Measurements from ENCODE around the gene GAB3. TPM values are rescaled to one million over a fixed set of nuclear protein-coding genes. Genes with fewer than 3 reads are reported as not detected.
"Not testable (repeated sequence)": the region's sequence is repeated elsewhere in the genome, so short reads cannot be mapped to it uniquely, and the experiment has no call there.

Gene GAB3
- total RNA-seq, 4 donors from 2014 or later = 0.92 to 2.2 (median 1.1) TPM

GRCh38 chrX:154633661-154634060 is 117.2 kb downstream of the GAB3 start:
- ATAC-seq; intact Hi-C loops (cut with DNase I; ENCODE audit: low total_unique reads); in situ Hi-C loops (cut with MboI; ENCODE audit: low sequenced_read_pairs in 4 of 4); H3K4me1 ChIP-seq; DNase-seq; H3K9me3 ChIP-seq; H3K36me3 ChIP-seq; H3K4me3 ChIP-seq; H3K27me3 ChIP-seq; H3K27ac ChIP-seq: not testable (repeated sequence)

GRCh38 chrX:154630949-154631348 is 119.9 kb downstream of the GAB3 start:
- H3K4me1 ChIP-seq; H3K36me3 ChIP-seq; H3K4me3 ChIP-seq; H3K27ac ChIP-seq; intact Hi-C loops (cut with DNase I; ENCODE audit: low total_unique reads); H3K27me3 ChIP-seq; in situ Hi-C loops (cut with MboI; ENCODE audit: low sequenced_read_pairs in 4 of 4); H3K9me3 ChIP-seq; ATAC-seq; DNase-seq: not testable (repeated sequence)

DNA sequence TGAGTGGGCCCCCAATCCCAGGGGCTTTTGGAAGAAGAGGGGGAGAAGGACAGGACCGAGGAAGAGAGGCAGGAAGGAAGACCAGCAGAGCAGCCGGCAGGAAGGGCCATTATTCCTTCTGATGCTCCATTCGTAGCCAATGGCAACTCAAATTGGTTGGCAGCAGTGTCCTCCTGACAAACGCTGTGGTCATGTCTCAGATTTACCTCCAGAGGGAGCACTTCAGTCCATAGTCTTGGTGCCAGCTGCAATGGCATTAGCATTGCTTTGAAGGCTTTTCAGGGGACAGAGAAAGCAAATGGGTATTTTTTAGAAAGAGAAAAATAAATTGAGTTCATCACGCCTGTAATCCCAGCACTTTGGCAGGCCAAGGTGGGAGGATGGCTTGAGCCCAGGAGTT is 121.9 kb downstream of the GAB3 start:
- H3K36me3 ChIP-seq; H3K4me3 ChIP-seq; H3K27me3 ChIP-seq; ATAC-seq; in situ Hi-C loops (cut with MboI; ENCODE audit: low sequenced_read_pairs in 4 of 4); H3K4me1 ChIP-seq; H3K9me3 ChIP-seq; H3K27ac ChIP-seq; DNase-seq; intact Hi-C loops (cut with DNase I; ENCODE audit: low total_unique reads): not testable (repeated sequence)

Other genes starting within 250 kb of the GAB3 start
- 10 to 100 TPM; 28.3 to 44.5 (median 37.8) TPM for gene FAM3A, start 234.8 kb downstream of the GAB3 start, total RNA-seq
- gene G6PD, start 204.2 kb downstream of the GAB3 start, total RNA-seq = 10 to 100 TPM in 1 of 4 donors, 1 to 10 TPM in 3; 1.5 to 23.9 (median 7.6) TPM
- 10 to 100 TPM in 3 of 4 donors, 1 to 10 TPM in 1; 8.8 to 17.5 (median 11.6) TPM for gene IKBKG, start 203.5 kb downstream of the GAB3 start, total RNA-seq
- gene CTAG1A, start 165.9 kb downstream of the GAB3 start, total RNA-seq = not detected
- not detected for gene CTAG1B, start 131.8 kb downstream of the GAB3 start, total RNA-seq
- gene CTAG2, start 97.5 kb downstream of the GAB3 start, total RNA-seq = not detected
- gene DKC1, start 11.8 kb upstream of the GAB3 start, total RNA-seq = 10 to 100 TPM; 17.8 to 34.1 (median 21.7) TPM
- gene MPP1, start 54.4 kb upstream of the GAB3 start, total RNA-seq = 10 to 100 TPM; 11.3 to 19.9 (median 15.9) TPM
- gene SMIM9, start 83.6 kb upstream of the GAB3 start, total RNA-seq = not detected
- 10 to 100 TPM in 2 of 4 donors, 1 to 10 TPM in 2; 5.0 to 20.5 (median 9.9) TPM for gene F8A1, start 135.3 kb upstream of the GAB3 start, total RNA-seq

All from gastrocnemius medialis (tissue), 4 donors.